HG03442 (cell line): ENCODE data around the gene ACMSD.
"Not testable (repeated sequence)": the region's sequence is repeated elsewhere in the genome, so short reads cannot be mapped to it uniquely, and the experiment has no call there.

Experiments used
- ATAC-seq: cut with Tn5 transposase; IDR thresholded peaks from one replicate; pipeline ENCODE4 v1.9.1; 2021; ENCODE audit warnings: mild to moderate bottlenecking, moderate library complexity; ENCODE audit not compliant: unreplicated experiment

Gene ACMSD

DNA sequence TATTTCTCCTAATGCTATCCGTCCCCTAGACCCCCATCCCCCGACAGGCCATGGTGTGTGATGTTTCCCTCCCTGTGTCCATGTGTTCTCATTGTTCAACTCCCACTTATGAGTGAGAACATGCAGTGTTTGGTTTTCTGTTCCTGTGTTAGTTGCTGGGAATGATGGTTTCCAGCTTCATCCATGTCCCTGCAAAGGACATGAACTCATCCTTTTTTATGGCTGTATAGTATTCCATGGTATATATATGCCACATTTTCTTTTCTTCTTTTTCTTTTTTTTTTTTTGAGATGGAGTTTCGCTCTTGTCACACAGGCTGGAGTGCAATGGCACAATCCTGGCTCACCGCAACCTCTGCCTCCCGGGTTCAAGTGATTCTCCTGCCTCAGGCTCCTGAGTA is 9.2 kb downstream of the ACMSD start:
- ATAC-seq: not testable (repeated sequence)

DNA sequence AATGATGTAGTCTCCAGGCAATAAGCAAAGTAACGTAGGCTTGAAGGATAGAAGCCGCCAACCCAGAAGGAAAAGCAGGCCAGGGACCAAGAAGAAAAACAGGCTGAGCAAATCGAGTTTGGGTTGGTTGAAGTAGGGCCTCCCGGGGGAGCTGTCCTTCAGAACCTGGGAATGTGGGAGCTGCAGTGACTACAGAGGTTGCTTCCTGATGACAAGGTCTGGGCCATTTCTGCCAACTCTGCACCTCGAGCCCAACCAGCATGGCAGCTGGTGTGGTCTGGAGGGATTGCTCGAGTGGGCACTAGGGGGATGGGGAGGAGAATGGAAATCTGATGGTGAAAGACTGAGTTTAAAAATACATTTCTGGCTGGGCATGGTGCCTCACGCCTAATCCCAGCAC is 14.1 kb downstream of the ACMSD start:
- ATAC-seq: no peak

DNA sequence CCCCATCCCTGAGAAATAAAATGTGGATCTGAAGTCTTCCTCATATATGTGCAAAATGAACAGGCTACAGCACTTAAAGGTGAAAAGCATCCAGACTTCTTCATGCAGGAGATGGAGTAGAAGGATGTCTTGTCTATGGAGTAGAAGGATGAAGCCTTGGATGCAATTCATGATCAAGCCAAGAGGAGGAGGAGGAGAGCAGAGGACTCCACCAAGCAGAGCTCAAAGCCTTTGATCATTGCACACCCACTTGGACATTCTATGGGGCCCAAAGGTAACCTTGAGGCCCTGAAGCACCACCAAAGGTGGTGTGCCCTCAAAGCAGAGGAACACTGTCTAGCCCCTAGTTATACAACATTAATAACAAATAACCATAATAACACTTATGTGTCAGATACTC is 17.3 kb downstream of the ACMSD start:
- ATAC-seq: no peak

DNA sequence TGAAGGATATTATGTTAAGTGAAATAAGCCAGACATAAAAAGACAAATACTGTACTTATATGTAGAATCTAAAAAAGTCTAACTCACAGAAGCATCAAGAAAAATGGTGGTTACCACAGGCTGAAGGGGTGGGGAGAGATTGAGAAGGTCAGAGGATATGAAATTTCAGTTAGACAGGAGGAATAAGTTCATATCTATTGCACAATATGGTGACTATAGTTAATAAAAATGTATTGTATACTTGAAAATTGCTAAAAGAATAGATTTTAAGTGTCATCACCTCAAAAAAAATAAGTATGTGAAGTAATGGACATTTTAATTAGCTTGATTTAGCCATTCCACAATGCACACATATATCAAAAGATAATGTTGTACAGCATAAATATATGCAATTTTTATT is 19.8 kb downstream of the ACMSD start:
- no peak for ATAC-seq

DNA sequence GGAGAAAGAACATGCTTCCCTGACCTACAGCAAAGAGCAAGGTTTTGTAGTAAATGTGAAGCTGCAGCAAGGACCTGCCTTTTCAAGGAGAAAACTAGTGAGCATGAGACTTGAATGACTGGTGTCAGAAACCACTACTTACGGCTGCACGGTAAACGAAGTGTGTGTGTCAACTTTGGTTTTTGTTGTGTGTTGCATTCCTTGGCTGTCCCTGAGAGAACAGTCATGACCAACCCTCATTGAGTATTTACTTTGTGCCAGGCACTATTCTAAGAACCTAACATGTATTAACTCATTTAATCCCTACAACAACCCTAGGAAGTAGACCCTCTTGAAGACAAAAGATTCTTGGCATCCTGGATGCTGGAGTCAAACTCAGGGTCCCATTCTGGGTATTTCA is 22.8 kb downstream of the ACMSD start:
- ATAC-seq: no peak

DNA sequence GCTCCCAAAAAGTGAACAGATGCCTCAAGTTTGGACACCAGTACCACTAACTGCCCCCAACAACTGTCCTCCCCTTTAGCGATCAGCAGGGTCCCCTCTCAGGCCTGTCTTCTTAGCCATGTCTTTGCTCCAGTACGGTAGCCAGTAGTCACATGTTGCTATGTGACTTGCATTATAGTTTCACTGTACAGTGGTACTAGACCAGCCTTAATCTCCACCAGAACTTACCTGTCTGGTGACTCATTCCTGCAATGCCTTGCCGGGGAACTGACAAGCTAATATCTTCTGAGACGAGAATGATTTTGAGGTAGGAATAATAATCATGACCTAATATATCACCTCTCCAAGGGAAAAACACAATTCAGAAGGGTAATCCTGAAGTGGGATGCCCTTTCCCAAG is 23.7 kb downstream of the ACMSD start:
- ATAC-seq: no peak

DNA sequence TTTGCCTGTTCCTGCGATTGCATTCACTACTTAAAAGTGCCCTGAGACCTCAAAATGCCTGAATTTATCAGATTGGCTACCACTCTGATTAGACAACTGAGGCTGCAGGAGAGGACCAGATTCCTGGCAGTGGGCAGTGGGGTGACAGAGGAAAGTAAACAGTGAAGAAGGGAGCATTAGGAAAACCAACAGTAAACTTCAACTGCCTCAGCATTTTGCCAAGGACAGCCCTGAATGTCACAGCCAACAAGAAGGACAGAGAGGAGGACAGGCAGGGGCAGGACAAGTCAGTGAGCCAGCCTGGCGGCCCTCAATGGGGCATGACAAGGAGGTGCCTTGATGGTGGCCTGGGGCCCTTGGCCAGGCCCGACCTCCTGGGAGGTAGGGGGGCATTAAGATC is 24.3 kb downstream of the ACMSD start:
- ATAC-seq: no peak

DNA sequence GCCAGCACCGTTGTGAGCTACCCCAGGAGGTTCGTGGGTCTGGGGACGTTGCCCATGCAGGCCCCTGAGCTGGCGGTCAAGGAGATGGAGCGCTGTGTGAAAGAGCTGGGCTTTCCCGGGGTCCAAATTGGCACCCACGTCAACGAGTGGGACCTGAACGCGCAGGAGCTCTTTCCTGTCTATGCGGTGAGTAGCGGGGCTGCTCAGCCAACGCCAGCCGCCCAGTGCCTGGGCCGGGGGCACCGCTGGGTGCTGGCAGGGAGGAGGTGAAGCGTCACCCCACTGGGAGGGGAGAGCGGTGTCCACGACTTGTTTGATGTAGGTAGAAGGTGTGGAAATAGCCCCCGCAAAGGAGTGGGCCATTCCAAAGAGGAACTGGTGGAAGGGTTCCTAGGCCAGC is 25.0 kb downstream of the ACMSD start:
- ATAC-seq: no peak

DNA sequence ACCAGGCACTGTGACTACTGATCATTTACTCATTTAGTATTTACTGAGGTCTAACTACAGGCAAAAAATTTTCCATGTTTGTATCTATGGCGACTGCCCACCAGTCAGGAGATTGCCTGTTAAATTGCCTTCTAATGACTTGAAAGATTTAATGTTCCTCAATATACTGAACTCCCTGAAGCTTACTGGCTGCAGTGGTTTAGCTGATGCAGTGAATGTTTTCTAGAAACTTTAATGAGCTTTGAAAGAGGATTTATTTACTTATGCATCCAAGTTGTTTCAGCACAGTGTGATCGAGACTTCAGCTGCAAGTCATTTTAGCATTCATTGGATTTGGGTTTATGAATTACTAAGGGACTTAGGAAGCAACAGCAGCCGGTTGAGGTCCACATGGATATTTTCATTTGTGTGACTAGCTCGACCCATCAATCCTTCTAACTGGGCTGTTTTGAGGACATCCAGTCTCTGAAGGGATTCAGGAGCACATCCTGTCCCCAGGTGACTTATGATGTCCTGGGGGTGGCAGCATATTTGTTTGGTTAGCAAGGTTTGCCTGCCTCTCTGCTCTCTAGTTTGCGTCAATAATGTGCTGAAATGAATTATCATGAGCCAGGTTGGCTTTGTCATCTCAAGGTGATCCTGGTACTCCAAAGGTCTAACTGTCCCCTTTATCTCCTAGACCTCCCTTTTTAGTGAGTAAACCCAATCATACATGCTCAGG is 26.8 kb downstream of the ACMSD start:
- ATAC-seq: no peak

DNA sequence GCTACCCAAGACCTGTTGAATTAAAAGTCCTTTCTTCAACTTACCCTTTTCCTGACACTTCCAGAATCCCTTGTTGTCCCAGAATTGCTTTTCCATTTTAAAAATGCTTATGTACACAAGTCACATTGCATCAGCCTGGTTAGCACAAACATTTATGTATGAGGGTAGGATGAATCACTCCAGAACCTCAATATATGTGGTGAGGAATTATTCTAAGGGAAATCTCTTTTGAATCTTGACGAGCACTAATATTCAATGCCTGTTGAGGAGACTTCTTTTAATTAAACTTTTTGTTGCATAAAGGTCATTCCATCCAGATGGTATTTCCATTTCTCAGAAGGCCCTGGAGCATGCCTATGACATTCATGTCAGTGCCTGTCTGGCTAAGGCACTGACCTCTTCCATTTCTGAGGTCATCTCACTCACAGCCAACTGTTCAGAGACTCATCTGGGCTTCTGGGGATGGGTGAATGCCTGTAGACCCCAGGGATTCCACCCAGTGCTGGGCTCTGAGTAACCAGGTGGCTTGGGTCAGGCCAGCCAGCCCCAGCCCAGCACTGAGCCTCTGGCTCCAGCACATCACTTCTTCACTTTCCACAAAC is 28.2 kb downstream of the ACMSD start:
- ATAC-seq: no peak

DNA sequence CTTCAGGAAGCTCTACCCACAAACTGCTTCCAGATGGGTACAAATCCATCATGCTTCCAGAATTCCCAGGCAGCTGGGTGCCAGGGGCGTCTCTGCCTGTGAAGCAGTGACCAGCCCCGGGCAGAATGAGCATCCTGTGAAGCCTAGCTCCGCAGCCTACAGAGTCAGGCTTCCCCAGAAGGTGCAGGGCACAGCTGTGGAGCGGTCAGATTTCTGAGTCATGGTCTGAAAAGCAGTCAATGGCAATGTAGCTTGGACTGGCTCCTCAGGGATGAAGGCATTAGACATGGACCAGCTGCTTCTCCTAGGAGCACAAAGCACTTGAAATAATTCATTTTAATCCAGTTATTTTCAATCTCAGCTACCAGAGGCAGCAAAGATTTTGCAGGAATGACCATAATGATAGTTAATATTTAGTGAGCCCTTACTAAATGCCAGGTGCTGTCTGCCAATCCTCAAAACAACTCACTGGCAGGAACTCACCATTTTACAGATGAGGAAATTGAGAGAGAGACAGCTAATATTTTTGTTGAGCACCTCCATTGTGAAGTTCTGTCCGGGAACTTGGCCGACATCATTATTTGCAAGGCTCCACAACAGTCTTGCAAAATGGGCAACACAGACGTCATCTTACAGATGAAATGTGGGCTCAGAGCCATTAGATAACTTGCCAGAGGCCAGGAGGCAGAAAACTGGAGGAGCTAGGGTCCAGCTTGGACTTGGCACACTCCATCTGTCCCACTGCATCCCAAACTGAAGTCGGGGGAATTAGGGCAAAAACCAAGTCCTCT is 31.7 kb downstream of the ACMSD start:
- ATAC-seq: no peak

DNA sequence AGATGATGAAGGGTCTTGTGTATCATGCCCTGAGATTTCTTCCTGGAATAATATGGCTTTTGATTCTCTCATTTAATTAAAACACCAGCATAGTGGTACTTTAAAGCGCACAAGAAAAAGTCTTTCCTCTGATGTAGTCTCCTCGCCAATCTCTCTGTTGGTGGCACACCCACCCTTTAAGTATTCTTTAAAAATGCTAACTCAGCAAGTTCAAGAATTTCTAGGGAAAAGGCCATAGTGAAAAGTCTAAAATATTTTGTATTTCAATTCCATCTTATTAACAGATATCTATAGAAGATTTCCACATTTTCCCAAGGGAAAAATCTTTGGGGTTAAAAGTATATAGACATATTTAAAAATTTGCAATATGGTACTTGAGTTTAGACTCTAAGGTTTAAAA is 34.7 kb downstream of the ACMSD start:
- ATAC-seq: no peak

DNA sequence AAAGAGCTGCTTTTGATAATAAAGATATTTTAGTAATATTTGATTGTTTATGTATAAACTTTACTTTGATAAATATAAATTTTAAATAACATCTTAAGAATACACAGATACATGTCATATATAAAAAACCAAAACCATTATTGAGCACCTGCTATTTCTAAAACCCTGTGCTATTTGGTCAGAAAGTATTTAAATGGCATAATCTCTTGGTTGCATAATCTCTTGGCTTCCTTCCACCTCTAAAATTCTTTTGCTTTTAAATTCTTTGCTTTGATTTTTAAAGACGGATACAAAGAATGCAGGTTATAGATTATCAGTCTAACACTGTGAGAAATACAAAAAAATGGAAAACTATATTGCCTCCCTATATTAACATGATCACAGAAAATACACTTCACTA is 36.9 kb downstream of the ACMSD start:
- no peak for ATAC-seq

DNA sequence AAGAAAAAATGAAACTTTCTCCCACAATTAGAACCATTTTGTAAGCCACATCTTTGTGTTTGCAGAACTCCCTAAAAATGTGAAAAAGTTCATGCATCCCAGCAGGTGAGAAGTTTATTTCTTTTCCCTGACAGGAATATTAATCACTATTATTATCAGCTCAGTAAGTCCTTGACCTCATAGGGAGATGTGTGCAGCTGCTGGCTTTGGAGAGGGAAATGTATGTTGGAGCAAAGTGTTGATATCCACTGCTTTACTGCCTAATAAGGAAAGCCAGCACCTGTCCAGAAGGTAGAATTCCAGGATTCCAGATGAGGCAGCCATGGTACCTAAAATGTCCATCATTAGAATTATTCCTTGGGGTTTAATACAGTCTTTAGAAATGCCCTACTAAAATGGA is 44.4 kb downstream of the ACMSD start:
- ATAC-seq: no peak

DNA sequence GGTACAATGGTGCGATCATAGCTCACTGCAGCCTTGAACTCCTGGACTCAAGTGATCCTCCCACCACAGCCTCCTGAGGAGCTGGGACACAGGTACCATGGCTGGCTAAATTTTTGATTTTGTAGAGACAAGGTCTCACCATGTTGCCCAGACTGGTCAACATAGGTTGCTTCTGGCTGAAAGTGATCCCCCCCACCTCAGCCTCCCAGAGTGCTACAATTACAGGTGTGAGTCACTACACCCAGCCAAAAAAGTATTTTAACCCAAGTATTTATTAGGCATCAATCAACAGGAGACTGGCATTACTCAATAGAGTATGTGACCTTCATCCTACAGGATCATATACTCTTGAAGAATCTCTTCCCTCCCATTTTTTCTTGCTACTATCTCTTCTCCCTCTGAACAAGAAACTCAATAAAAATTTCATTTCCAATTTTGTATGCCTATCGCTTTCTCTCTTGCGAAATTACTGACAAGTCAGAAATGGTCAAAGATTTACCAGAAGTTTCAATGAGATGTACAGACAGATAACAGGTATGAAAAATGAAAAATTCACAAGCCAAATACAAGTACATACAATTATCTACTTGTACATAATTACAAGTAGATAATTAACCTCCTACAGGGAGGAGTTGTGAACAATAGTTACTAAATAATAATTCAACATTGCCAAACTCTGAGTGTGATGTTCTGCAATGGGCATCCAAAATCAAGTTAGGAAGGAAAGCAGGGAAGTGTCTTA is 45.3 kb downstream of the ACMSD start:
- ATAC-seq: no peak

DNA sequence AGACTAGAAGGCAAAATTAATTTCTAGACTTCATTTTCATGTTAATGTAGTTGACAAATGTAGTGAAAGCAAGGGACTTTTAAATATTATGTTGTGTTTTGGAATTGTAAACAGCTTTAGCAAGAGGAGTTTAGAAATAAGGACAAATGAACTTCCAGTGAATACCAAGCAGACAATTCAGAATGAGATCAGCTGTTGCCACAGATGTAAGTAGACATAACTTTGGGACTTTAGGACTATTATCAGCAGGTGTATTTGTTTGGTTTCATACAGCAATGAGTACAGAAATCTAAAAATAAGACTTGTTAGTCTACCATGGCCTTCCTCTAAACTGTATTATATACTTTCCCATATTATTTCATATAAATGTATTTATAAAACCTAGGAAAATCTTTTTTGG is 46.0 kb downstream of the ACMSD start:
- no peak for ATAC-seq

DNA sequence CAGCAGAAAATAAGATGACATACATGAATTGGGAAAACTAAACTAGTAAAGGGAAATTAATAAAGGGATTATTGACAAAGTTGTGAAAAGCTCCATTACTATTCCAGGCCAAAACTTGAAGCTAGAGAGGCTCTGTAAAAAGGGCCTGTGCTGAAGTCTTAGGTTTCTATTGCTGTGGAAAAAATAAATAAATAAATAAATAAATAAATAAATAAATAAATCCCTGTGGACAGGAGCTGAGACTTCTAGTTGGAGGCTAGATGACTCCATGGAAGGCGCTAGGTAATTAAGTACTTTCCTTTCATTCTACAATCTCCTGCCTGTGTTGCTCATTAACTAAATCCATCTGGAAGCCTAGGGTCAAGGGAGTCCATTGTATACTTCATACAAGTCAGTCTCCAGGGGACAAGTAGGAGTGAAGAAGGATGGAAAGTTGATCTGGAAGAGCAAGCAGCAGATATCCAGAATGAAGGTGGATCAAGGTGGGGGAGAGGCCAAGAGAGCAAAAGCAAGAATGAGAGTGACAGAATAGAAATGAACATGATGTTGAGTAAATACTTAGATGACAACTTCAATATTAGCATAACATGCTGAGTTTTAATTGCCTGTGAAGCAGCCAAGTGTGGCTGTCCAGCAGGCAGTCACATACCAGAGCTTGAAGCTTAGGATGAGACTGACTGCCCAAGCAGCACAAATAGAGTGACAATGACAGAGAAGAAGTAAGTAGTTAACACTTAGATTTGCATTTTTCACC is 54.0 kb downstream of the ACMSD start:
- no peak for ATAC-seq

DNA sequence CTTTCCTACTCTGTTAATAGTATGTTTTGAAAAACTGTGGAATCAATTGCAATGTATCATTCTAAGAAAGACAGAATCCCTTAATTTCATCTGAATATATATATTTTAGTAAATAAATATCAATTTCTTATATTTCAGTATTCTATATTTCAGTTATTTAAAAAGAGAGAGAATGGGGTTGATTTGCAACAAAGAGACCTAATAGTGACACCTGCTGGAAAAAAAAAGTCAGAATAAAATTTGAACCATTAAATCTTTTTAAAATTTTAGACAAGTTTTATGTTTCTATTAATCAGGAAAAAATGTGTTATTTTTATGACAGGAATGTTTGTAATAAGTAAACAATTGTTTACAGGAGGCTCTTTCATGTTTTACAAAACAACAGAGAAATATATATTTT is 59.5 kb downstream of the ACMSD start:
- no peak for ATAC-seq

DNA sequence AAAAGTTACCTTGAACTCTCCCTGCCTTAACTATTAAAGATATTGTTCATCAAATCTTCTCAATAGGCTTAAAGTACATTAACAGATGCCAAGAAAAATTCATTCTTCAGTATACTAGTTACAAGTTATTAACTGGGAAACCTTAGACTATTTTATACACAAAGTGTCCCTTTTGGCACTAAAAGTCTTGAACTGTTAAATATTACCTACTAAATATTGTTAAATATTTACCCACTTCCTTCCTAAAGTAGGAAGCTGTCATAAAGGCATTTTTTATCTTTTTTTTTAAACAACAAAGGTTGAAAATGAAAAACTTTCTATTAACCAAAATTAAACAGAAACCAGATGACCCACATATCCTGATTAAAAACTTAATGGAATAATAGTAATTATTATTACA is 60.8 kb downstream of the ACMSD start:
- no peak for ATAC-seq

DNA sequence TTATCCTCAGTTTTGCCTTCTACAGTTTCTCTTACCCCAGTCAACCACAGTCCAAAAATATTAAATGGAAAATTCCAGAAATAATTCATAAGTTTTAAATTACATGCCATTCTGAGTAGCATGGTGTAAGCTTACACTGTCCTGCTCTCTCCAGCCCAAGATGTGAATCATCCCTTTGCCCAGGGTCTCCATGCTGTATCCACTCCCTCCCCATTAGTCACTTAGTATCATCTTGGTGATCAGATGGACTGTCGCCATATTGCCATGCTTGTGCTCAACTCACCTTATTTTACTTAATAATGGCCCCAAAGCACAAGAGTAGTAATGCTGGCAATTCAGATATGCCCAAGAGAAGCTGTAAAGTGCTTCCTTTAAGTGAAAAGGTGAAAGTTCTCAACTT is 61.7 kb downstream of the ACMSD start:
- no peak for ATAC-seq

DNA sequence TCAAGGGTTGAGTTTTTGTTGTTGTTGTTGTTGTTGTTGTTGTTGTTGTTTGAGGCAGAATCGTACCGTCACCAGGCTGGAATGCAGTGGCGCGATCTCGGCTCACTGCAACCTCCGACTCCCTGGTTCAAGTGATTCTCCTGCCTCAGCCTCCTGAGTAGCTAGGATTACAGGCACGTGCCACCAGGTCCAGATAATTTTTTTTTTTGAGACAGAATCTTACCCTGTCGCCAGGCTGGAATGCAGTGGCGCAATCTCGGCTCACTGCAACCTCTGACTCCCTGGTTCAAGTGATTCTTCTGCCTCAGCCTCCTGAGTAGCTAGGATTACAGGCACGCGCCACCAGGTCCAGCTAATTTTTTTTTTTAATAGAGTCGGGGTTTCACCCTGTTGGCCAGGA is 65.3 kb downstream of the ACMSD start:
- not testable (repeated sequence) for ATAC-seq
